Osteoblast (primary cell): Measurements from ENCODE around the gene RAB10. TPM values are rescaled to one million over a fixed set of nuclear protein-coding genes. Genes with fewer than 3 reads are reported as not detected.

Source experiments
- DNase-seq: peaks from one replicate; pipeline ENCODE4 v3.0.0; 2011; ENCODE audit warnings: low spot score, mixed read lengths; ENCODE audit not compliant: insufficient read length; ENCODE audit errors: missing footprints
- H2AFZ ChIP-seq: 2 replicates; pipeline ENCODE4 v1.6.0; 2011; ENCODE audit warnings: mild to moderate bottlenecking, low read length
- H3K27ac ChIP-seq: 2 replicates; pipeline ENCODE4 v1.5.1; 2011; ENCODE audit warnings: mild to moderate bottlenecking, low read depth, low read length, moderate library complexity
- H3K27me3 ChIP-seq: 2 replicates; pipeline ENCODE4 v1.6.0; 2012; ENCODE audit warnings: mild to moderate bottlenecking, control low read depth, inconsistent platforms, low read length, moderate library complexity; ENCODE audit not compliant: insufficient read depth
- H3K36me3 ChIP-seq: 2 replicates; pipeline ENCODE4 v1.5.1; 2011; ENCODE audit warnings: mild to moderate bottlenecking, low read length, control low read depth, moderate library complexity; ENCODE audit not compliant: insufficient read depth
- H3K4me1 ChIP-seq: 2 replicates; pipeline ENCODE4 v1.5.1; 2011; ENCODE audit warnings: mild to moderate bottlenecking, low read length, control low read depth, moderate library complexity; ENCODE audit not compliant: insufficient read depth
- H3K4me2 ChIP-seq: 2 replicates; pipeline ENCODE4 v1.6.0; 2011; ENCODE audit warnings: mild to moderate bottlenecking, low read length; ENCODE audit not compliant: insufficient read depth
- H3K4me3 ChIP-seq: fragments of 200-600 bp; sonication (generic); 3 replicates; pipeline ENCODE4 v1.5.1; 2012; ENCODE audit warnings: mild to moderate bottlenecking, low read length, inconsistent platforms; ENCODE audit not compliant: insufficient read depth
- H3K79me2 ChIP-seq: 2 replicates; pipeline ENCODE4 v1.6.0; 2012; ENCODE audit warnings: mild to moderate bottlenecking, low read length, control low read depth, inconsistent platforms; ENCODE audit not compliant: insufficient read depth
- H3K9me3 ChIP-seq: 2 replicates; pipeline ENCODE4 v1.5.1; 2011; ENCODE audit warnings: low read depth, low read length, control low read depth
- H4K20me1 ChIP-seq: 2 replicates; pipeline ENCODE4 v1.6.0; 2012; ENCODE audit warnings: mild to moderate bottlenecking, low read length, control low read depth; ENCODE audit not compliant: insufficient read depth
- CTCF ChIP-seq: IDR thresholded peaks from 2 replicates; pipeline ENCODE4 v1.5.1; 2011; ENCODE audit warnings: mild to moderate bottlenecking, low read depth, low read length, moderate library complexity; ENCODE audit errors: extremely low read depth
- total RNA-seq: library from RNA; depleted of rRNA; stranded (reverse); fragments of >200 nt; gene quantifications from 2 replicates; pipeline ENCODE4 v1.2.3, GENCODE V29; 2012

RAB10 gene
- total RNA-seq, 1 donor, result 151 TPM

GRCh38 chr2:26000561-26001082 lies 33.3 kb upstream of the RAB10 start:
- Histone ChIP-seq H2AFZ (peak overlapping the region; percentile 13), H3K4me2 (no peak overlapping the region)

GRCh38 chr2:26001743-26002351 lies 32.0 kb upstream of the RAB10 start:
- H3K79me2 ChIP-seq, result no peaks in the 10 kb centered on the region
- no peaks in the 10 kb centered on the region for H3K36me3 ChIP-seq
- no peak overlapping the region for H3K4me3 ChIP-seq
- H4K20me1 ChIP-seq, result no peaks in the 10 kb centered on the region
- peaks cover 38% of the 10 kb centered on the region for H3K4me1 ChIP-seq
- peak overlapping the region; percentile 43 for H3K4me2 ChIP-seq
- no peaks in the 10 kb centered on the region for H3K27me3 ChIP-seq
- no peak for TF ChIP-seq CTCF
- H2AFZ ChIP-seq, result peak overlapping the region; percentile 77
- peak overlapping the region; percentile 45 for H3K27ac ChIP-seq
- no peaks in the 10 kb centered on the region for H3K9me3 ChIP-seq
- DNase-seq, result peak; percentile 74

More at GRCh38 chr2:26000561-26001082, 33.3 kb upstream of the RAB10 start:
- no peak for TF ChIP-seq CTCF
- H3K27ac ChIP-seq, result no peak overlapping the region
- no peak overlapping the region for H3K4me3 ChIP-seq
- no peaks in the 10 kb centered on the region for H3K27me3 ChIP-seq
- peaks cover 6% of the 10 kb centered on the region for H3K9me3 ChIP-seq
- no peaks in the 10 kb centered on the region for H3K79me2 ChIP-seq
- H4K20me1 ChIP-seq, result no peaks in the 10 kb centered on the region
- H3K4me1 ChIP-seq, result peaks cover 42% of the 10 kb centered on the region
- H3K36me3 ChIP-seq, result no peaks in the 10 kb centered on the region
- peak; percentile 89 for DNase-seq

- peaks cover 34% of the 10 kb centered on the region for H3K4me1 ChIP-seq
These were observed 31.1 kb upstream of the RAB10 start for GRCh38 chr2:26002632-26003310.

More at GRCh38 chr2:26002632-26003310, 31.1 kb upstream of the RAB10 start:
- Histone ChIP-seq H3K27me3 (no peaks in the 10 kb centered on the region), H3K4me3 (no peak overlapping the region), H3K27ac (no peak overlapping the region), H4K20me1 (no peaks in the 10 kb centered on the region), H3K36me3 (no peaks in the 10 kb centered on the region), H2AFZ (peak overlapping the region; percentile 19), H3K9me3 (no peaks in the 10 kb centered on the region), H3K79me2 (no peaks in the 10 kb centered on the region), H3K4me2 (no peak overlapping the region)
- no peak for TF ChIP-seq CTCF
- DNase-seq, result no peak
